ENCODE results near the gene CCDC91. TPM values are rescaled to one million over a fixed set of nuclear protein-coding genes. Genes with fewer than 3 reads are reported as not detected.

CCDC91 gene
- total and polyA plus RNA-seq, 2 of the 4 experiments (the other 2 are of a cell fraction), result 8.6 to 14.7 TPM

- Histone ChIP-seq H2BK120ac (ENCODE audit: low read depth, low read length) (no peak overlapping the region), H2AK9ac (replicated peaks; ENCODE audit: low read depth, low read length, poor library complexity) (no peak overlapping the region), H2BK15ac (ENCODE audit: low read depth, low read length) (no peak overlapping the region), H2AFZ (replicated peaks; ENCODE audit: low read length, poor library complexity) (no peak overlapping the region), H3K36me3 (ENCODE audit: control insufficient read depth, insufficient read depth, low read length) (no peaks in the 10 kb centered on the region), H3K56ac (ENCODE audit: extremely low read depth, insufficient read depth, low read length) (no peak overlapping the region), H3K4me1 (ENCODE audit: control insufficient read depth, insufficient read depth, low read length) (no peaks in the 10 kb centered on the region), H3K4ac (ENCODE audit: low read depth, low read length) (no peak overlapping the region), H3K23ac (ENCODE audit: low read depth, low read length) (no peak overlapping the region), H4K8ac (ENCODE audit: low read depth in 2 of 2, low read length in 2 of 2) (no peak overlapping the region), H2AK5ac (ENCODE audit: low read depth, low read length) (no peak overlapping the region), H3K9ac (ENCODE audit: low read depth, low read length) (no peak overlapping the region), H3K4me3 (ENCODE audit: insufficient read depth, low read depth, low read length) (no peak overlapping the region), H3K9me1 (ENCODE audit: insufficient read depth, low read length) (0 out of 2 replicates have a peak, but pooled peaks cover 2% of the 10 kb centered on the region), H3K4me2 (ENCODE audit: low read depth, low read length) (no peak overlapping the region), H3K18ac (ENCODE audit: low read depth, low read length) (no peak overlapping the region), H3K9me3 (ENCODE audit: control insufficient read depth, insufficient read depth, low read length) (no peaks in the 10 kb centered on the region), H3K27ac (ENCODE audit: insufficient read depth, low read length) (no peak overlapping the region), H3K27me3 (ENCODE audit: control insufficient read depth, insufficient read depth, low read length) (no peaks in the 10 kb centered on the region), H4K91ac (ENCODE audit: insufficient read depth, low read depth, low read length) (no peak overlapping the region), H2BK5ac (ENCODE audit: low read depth, low read length, poor library complexity, severe bottlenecking) (no peak overlapping the region), H4K5ac (ENCODE audit: low read depth, low read length) (no peak overlapping the region), H3K79me1 (ENCODE audit: low read depth in 1 of 2, low read length in 2 of 2) (no peaks in the 10 kb centered on the region), H3K14ac (replicated peaks; ENCODE audit: low read depth, low read length) (no peak overlapping the region), H2BK20ac (ENCODE audit: low read depth, low read length) (no peak overlapping the region), H4K20me1 (ENCODE audit: insufficient read depth, low read length) (no peaks in the 10 kb centered on the region)
- intact Hi-C loops (cut with micrococcal nuclease), result no loop called here
- no peak for ATAC-seq (ENCODE audit: low read depth)
- in situ Hi-C loops (cut with MboI; ENCODE audit: low sequenced_read_pairs), result no loop called here
- dilution Hi-C loops (cut with HindIII; ENCODE audit: low sequenced_read_pairs, unreplicated experiment), result no loop called here
- BruUV-seq (replicated peaks), result no TSS peak
- TF ChIP-seq CTCF (conservative IDR thresholded peaks at IDR 0.05; ENCODE audit: low read depth, low read length) (no peak), BHLHE40 (IDR thresholded peaks at IDR 0.05; ENCODE audit: low read depth, low read length) (no peak), MXI1 (IDR thresholded peaks at IDR 0.05; ENCODE audit: borderline replicate concordance, low read depth, low read length) (no peak), CEBPB (IDR thresholded peaks at IDR 0.05; ENCODE audit: low read depth, low read length) (no peak), SMC3 (IDR thresholded peaks at IDR 0.05; ENCODE audit: low read depth, low read length) (no peak), FOS (IDR thresholded peaks at IDR 0.05; ENCODE audit: low read depth, low read length) (no peak), RCOR1 (IDR thresholded peaks at IDR 0.05; ENCODE audit: insufficient replicate concordance, low read length) (no peak)
- TF ChIP-seq, protein P1, sequence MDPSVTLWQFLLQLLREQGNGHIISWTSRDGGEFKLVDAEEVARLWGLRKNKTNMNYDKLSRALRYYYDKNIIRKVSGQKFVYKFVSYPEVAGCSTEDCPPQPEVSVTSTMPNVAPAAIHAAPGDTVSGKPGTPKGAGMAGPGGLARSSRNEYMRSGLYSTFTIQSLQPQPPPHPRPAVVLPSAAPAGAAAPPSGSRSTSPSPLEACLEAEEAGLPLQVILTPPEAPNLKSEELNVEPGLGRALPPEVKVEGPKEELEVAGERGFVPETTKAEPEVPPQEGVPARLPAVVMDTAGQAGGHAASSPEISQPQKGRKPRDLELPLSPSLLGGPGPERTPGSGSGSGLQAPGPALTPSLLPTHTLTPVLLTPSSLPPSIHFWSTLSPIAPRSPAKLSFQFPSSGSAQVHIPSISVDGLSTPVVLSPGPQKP (IDR thresholded peaks at IDR 0.05; ENCODE audit: borderline replicate concordance, low read depth, low read length), result no peak
- no peak for DNase-seq
- no CpG with 5 or more reads among the region's 1 CpG for WGBS, 2 experiments (ENCODE audit: extremely low coverage in 2 of 2, insufficient read length in 1 of 2)
- POLR2A ChIA-PET (ENCODE audit: unreplicated experiment), result no interaction called here
- CTCF ChIA-PET, result no interaction called here
Measured at GRCh38 chr12:28513983-28514382, 323.7 kb downstream of the CCDC91 start.

Measured in IMR-90 (cell line).